Measurements from ENCODE around the gene SCN5A.
A peak's percentile ranks its signal among the peaks of the same experiment; 100 is the strongest.

The SCN5A gene

DNA sequence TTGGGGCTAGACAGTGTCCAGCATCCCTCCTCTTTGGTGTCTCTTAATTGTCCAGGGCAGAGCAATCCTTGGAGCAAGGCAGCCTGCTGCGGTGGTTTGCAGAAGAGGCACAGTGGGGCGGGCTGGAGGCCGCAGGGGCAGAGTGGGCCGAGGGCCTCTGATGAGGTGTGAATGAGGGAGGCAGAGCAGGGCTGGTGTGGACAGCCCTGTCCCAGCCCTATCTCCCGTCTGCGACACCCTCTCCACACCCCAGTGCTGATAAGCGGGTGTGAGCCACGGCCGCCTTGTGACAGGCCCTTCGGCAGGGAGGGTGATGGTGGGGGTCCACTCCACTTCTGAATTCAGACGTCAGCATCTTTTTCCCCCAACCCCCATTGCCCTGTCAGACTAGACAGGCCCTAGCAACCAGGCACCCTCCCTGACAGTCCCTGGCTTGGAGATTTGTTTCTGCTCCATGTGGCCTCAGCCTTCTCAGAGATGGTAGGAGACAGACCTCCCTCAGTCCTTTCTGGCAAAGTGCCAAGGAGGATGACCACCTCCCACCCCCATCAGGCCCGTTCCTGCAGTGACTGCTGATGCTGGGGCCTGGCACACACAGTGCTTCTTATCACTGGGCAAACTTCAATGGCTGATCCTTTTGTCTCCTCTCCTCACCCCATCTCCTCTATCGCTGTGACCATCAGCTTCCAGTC lies 116.1 kb downstream of the SCN5A start:
- DNase-seq: no peak

GRCh38 chr3:38532529-38532928 lies 117.0 kb downstream of the SCN5A start:
- DNase-seq: no peak

- DNase-seq: no peak
These were observed 121.0 kb downstream of the SCN5A start for GRCh38 chr3:38528457-38528856.

GRCh38 chr3:38526792-38527191 lies 122.7 kb downstream of the SCN5A start:
- no peak for DNase-seq

DNA sequence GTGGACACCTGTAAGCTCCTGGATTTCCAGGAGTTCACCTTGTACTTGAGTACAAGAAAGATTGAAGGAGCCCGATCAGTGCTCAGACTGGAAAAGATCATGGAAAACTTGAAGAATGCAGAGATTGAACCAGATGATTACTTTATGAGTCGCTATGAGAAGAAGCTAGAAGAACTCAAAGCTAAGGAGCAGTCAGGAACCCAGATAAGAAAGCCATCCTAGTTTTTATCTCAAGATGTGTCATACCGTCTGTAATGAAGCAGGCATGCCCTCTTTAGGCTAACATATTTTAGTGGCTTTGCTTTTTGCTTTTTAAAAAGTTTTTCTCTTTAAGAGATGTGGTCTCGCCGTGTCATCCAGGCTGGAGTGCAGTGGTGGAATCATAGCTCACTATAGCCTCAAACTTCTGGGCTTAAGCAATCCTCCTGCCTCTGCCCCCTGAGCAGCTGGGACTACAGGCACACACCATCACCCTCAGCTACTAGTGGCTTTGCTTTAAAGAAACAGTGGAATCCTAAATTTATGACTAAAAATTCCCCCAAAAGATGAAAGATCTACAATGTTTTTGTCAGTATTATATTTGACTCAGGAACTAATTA lies 125.2 kb downstream of the SCN5A start:
- DNase-seq: no peak

DNA sequence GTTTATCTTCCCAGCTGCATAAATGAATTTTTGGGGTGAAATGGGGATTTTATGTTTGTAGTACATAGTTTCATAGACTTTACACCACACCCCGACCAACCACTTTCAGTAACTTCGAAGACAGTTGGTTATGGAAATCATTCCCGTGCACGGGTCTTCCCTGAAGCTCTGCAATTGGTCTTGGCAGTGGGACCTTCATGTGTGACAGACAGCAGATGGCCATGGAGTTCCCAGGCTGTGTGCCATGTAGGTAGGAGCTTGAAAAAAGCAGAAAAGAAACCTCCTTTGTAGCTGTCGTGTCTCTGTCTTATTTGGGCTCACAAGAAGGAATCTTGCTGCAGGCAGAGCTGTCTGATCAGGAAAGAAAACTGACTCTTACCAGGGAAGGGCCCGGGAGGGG lies 127.5 kb downstream of the SCN5A start:
- DNase-seq: no peak

DNA sequence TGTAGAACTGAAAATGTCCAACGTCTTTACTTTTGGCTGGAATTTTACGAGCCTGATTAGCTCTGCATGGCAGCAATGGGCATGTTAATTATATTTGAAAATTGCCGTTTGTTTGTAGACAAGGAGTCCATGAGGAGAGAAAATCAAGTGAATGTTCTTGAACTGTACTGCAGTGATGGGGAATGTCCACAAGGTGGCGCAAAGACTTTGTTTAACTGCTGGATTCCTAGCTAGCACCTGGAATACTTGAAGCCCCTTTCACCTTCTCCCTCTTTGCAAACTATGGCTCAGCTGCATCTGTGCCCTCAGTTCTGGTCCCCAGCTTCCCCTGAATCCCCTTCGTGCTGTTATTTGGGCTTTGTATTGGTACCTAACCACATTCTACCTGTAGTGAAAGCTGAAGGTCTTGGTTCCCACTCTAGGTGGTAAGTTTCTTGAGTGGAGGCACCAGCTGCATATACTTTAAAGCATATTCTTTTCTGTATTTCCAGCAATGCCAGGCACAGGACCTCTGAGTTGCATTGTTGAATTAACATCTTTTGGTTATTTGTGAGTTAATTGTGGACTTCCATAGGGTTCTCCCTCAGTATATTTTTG lies 128.0 kb downstream of the SCN5A start:
- DNase-seq: peak; percentile 59

- no peak for DNase-seq
These were observed 129.8 kb downstream of the SCN5A start for GRCh38 chr3:38519651-38520050.

GRCh38 chr3:38519000-38519399 lies 130.5 kb downstream of the SCN5A start:
- DNase-seq: no peak

- no peak for DNase-seq
These were observed 132.8 kb downstream of the SCN5A start for GRCh38 chr3:38516669-38517068.

DNA sequence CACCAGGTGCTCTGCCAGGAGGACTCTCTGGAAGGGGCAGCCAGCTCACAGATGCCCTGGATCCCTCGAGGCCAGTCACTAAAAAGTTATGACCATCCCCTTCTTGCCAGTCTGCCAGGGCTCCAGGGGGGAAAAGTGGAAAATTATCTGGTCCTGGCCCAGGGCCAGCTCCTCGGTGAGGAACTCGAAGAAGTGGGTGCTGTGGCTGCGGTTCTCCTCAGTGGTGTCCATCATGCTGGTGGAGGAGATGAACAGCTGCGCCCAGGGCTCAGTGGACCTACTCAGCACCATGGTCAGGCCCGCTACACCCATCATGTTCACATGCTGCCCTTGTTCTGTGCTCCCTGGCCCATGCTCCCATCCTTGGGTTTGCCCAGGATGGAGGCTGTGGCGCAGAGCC lies 134.1 kb downstream of the SCN5A start:
- DNase-seq: no peak

DNA sequence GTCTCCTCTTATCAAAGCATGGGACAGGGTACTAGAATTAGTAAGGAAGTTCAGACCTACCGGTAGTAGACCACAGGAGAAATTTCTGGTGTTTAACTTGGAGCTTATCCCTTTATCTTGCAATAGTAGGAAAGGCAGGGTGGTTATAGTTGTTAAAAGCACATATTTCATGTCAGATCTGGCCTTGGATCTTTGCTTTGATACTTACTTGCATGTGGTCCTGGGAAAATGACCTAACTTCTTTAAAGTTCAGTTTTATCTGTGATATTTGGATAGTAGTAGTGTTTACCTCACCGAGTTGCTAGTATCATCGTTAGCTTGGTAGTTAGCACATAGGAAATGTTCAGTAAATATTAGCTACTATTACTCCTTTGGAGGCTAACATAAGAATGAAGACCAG lies 137.9 kb downstream of the SCN5A start:
- DNase-seq: no peak

DNA sequence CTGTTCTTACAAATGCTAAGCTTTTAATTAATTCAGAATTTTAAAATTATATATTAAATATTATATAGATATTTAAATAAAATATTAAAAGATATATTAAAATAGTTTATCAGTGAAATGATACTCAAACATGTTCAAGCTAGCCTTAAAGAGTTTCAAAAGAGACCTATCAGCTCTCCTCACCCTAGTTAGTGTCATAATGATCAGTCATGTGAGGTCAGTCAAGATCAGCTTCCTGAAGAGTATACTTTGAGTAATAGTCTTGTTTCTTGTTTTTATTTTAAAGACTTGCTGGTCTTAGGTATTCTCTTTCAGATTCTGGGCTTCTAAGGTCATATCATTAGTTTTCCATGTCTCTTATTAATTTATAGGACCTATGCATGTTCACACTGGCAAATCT lies 138.9 kb downstream of the SCN5A start:
- no peak for DNase-seq

DNA sequence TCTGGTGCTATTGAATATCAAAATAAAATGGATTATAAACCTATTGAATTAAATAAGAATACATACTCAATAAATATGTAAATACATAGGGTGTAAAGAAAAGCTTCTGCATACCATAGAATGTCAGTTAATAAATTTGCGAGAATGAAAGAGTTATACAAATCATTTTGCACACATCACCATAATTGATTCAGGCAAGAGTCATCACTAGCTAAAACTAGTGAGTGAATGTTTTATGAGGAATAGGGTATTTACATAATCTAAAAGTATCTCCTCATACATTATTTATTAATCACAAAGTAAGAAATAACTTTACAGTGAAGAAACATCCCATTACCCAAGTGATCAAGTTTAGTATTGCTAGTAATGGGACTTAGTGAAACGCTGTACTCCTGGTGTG lies 139.8 kb downstream of the SCN5A start:
- no peak for DNase-seq

GRCh38 chr3:38507120-38507519 lies 142.4 kb downstream of the SCN5A start:
- no peak for DNase-seq

DNA sequence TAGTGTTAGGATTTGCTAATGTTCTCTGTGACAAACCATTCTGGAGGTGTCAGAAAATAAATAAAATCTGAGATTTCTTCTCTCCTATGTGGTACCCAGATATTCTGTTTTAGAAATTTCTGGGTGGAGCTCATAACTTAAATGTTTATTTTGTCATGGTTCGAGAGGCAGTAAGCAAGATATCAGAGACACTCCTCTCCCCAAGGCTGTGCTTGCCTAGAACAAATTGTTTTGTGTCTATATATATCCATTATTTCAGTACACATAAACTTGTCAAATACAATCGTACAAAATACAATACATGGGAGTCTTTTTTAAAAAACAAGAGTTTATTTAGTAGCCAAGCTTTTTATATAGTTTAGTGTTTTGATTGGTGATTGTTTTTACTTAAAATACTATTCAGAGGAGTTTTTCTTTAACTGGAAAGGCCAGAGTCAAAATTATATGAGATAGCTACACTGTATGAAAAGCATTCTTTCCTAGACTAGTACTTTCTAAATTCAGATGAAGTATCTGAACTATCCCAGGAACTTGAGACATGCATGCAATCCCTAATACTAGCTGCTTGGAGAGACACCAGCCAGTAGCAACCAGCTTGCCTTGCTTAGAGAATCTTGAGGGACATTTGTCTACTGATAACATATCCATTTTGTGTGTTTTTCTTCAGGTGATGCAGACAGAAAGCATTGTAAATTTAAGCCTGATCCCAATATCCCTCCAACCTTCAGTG lies 148.6 kb downstream of the SCN5A start:
- no peak for DNase-seq
